ENCODE results near the gene COL20A1. TPM values are rescaled to one million over a fixed set of nuclear protein-coding genes. Genes with fewer than 3 reads are reported as not detected.

COL20A1 gene
- total and polyA plus RNA-seq, 3 donors from 2014 or later, result 14.4 to 17.2 (median 17.1) TPM

- 90 to 95% methylated on average over 36 to 44 of the region's 44 CpGs for WGBS, 2 donors
- intact Hi-C loops (cut with DNase I; ENCODE audit: low total_unique reads), result no loop called here
- DNase-seq, result no peak
- Histone ChIP-seq H3K4me3 (no peak overlapping the region), H3K4me1 (no peaks in the 10 kb centered on the region), H3K9me3 (no peaks in the 10 kb centered on the region), H3K36me3 (ENCODE audit: low read depth, missing control alignments) (no peaks in the 10 kb centered on the region), H3K27ac (no peak overlapping the region), H3K27me3 (no peaks in the 10 kb centered on the region)
- TF ChIP-seq, protein P1, sequence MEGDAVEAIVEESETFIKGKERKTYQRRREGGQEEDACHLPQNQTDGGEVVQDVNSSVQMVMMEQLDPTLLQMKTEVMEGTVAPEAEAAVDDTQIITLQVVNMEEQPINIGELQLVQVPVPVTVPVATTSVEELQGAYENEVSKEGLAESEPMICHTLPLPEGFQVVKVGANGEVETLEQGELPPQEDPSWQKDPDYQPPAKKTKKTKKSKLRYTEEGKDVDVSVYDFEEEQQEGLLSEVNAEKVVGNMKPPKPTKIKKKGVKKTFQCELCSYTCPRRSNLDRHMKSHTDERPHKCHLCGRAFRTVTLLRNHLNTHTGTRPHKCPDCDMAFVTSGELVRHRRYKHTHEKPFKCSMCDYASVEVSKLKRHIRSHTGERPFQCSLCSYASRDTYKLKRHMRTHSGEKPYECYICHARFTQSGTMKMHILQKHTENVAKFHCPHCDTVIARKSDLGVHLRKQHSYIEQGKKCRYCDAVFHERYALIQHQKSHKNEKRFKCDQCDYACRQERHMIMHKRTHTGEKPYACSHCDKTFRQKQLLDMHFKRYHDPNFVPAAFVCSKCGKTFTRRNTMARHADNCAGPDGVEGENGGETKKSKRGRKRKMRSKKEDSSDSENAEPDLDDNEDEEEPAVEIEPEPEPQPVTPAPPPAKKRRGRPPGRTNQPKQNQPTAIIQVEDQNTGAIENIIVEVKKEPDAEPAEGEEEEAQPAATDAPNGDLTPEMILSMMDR (IDR thresholded peaks at IDR 0.05), result no peak
- TF ChIP-seq POLR2A (IDR thresholded peaks at IDR 0.05), result no peak
Observed at GRCh38 chr20:63285636-63286615, 7.1 kb upstream of the COL20A1 start.

GRCh38 chr20:63286781-63287696 lies 5.9 kb upstream of the COL20A1 start:
- H3K36me3 ChIP-seq (ENCODE audit: low read depth, missing control alignments), result no peaks in the 10 kb centered on the region
- WGBS, 2 donors, result 85 to 91% methylated on average over 15 to 23 of the region's 23 CpGs

GRCh38 chr20:63287697-63288580 lies 5.0 kb upstream of the COL20A1 start:
- no peaks in the 10 kb centered on the region for H3K27me3 ChIP-seq
- H3K27ac ChIP-seq, result no peak overlapping the region
- intact Hi-C loops (cut with DNase I; ENCODE audit: low total_unique reads), result no loop called here
- DNase-seq, result no peak
- H3K4me3 ChIP-seq, result no peak overlapping the region
- WGBS, 2 donors, result 86 to 88% methylated on average over 37 to 55 of the region's 55 CpGs
- no peaks in the 10 kb centered on the region for H3K4me1 ChIP-seq
- no peaks in the 10 kb centered on the region for H3K36me3 ChIP-seq (ENCODE audit: low read depth, missing control alignments)
- no peak for TF ChIP-seq POLR2A (IDR thresholded peaks at IDR 0.05)
- TF ChIP-seq, protein P1 (IDR thresholded peaks at IDR 0.05), result no peak
- H3K9me3 ChIP-seq, result no peaks in the 10 kb centered on the region

More at GRCh38 chr20:63286781-63287696, 5.9 kb upstream of the COL20A1 start:
- Histone ChIP-seq H3K27ac (no peak overlapping the region), H3K4me3 (no peak overlapping the region), H3K4me1 (no peaks in the 10 kb centered on the region), H3K9me3 (no peaks in the 10 kb centered on the region), H3K27me3 (no peaks in the 10 kb centered on the region)
- no peak for DNase-seq
- intact Hi-C loops (cut with DNase I; ENCODE audit: low total_unique reads), result no loop called here
- TF ChIP-seq POLR2A (IDR thresholded peaks at IDR 0.05), result no peak
- TF ChIP-seq, protein P1 (IDR thresholded peaks at IDR 0.05), result no peak

- H3K27ac ChIP-seq, result no peak overlapping the region
- intact Hi-C loops (cut with DNase I; ENCODE audit: low total_unique reads), result no loop called here
- H3K27me3 ChIP-seq, result no peaks in the 10 kb centered on the region
- no peaks in the 10 kb centered on the region for H3K4me1 ChIP-seq
- no peak overlapping the region for H3K4me3 ChIP-seq
- no peak for DNase-seq
- no peaks in the 10 kb centered on the region for H3K36me3 ChIP-seq (ENCODE audit: low read depth, missing control alignments)
- no peaks in the 10 kb centered on the region for H3K9me3 ChIP-seq
- WGBS, 2 donors, result 91 to 93% methylated on average over 22 to 27 of the region's 28 CpGs
- TF ChIP-seq POLR2A (IDR thresholded peaks at IDR 0.05), result no peak
- TF ChIP-seq, protein P1 (IDR thresholded peaks at IDR 0.05), result no peak
Observed at GRCh38 chr20:63288581-63289251, 4.3 kb upstream of the COL20A1 start.

Data from testis (tissue), 3 donors.